HG03460 (cell line): Measurements from ENCODE around the gene TSHZ1.
"Not testable (repeated sequence)": the region's sequence is repeated elsewhere in the genome, so short reads cannot be mapped to it uniquely, and the experiment has no call there.

Experiments used
- ATAC-seq: cut with Tn5 transposase; IDR thresholded peaks from one replicate; pipeline ENCODE4 v1.9.1; 2021; ENCODE audit not compliant: unreplicated experiment

TSHZ1 gene

DNA sequence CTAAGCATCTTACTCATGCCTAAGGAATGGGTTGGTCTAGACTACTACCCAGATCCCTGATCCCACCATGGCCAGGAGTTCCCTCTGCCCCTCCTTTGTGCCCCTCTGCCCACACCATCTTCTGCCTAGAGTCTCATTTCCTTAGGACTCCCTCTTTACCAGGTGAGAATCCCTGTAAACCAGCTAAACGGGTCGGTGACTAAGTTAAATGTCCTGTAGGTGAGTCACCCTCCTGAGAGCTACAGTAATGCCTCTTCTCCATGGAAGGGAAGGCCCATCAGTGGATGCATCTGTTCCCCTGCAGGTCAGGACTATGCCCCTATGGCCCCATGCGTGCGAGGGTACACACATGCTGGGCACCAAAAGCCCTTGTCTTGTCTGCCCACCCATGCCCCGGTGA, 27.1 kb upstream of the TSHZ1 start:
- ATAC-seq, result no peak

DNA sequence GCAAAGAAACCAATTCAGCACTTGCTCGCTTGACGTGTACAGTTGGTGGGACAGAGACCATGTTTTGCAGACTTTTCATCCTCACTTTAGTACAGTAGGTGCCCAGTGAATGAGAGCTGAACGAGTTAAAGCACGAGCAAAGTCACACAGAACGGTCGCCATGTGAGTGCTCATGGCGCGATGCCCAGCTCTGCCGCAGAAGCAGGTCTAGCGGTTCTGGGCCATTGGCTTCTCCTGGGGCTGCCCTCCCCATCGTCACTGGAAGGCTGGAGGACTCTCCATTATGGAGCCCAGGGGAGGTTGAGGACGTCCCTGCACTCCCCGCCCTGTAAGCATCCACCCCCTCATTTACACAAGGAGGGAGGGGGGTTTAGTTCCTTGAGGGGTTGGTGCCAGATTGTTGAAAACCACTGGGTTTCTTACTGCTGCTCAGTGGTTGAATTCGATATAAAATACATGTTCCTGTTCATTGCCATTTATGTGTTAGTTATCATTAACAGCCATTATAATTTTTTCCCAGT, 26.6 kb upstream of the TSHZ1 start:
- no peak for ATAC-seq

DNA sequence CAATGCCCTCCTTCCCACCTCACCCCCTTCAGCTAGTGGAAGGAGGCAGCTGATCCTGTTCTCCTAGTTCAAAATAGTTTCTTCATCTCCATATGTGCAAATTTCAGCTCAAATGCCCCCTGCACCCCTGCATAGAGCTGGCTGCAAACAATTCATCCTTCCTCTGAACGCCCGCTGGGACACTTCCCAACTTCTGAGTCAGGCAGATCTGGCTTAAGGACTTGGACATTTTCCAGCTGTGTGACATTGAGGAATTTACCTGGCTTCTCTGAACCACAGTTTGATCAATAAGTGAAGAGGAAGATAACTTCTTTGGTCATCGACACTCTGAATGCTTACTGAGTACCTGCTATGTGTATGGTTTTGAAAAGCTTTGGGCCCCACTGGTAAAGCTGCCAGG, 25.1 kb upstream of the TSHZ1 start:
- ATAC-seq, result no peak

DNA sequence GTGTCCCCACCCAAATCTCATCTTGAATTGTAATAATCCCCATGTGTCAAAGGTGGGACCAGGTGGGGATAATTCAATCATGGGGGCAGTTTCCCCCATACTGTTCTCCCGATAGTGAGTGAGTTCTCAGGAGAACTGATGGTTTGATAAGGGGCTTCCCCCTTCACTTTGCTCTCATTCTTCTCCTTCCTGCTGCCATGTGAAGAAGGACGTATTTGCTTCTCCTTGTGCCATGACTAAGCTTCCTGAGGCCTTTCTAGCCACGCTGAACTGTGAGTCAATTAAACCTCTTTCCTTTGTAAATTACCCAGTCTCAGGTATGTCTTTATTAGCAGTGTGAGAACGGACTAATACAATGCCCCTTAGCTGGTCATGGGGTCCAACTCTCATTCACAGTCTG, 22.9 kb upstream of the TSHZ1 start:
- ATAC-seq, result not testable (repeated sequence)

DNA sequence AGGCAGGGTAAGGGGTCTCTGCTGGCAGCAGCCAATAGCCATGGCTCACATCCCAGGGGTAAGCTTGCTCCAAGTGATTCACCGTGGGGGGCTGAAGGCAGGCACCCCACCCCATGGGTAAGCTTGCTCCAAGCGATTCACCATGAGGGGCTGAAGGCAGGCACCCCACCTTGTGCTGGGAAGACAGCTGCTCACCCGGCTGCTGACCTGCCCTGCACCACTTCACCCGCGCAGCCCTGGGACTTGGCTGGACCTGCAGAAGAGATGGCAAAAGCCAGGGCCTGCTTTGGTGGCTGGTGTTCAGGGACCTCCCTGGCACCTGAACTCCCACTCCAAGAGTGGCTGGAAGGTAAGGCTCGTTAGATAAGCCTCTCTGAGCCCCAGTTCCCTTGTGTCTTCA, 20.9 kb upstream of the TSHZ1 start:
- no peak for ATAC-seq

DNA sequence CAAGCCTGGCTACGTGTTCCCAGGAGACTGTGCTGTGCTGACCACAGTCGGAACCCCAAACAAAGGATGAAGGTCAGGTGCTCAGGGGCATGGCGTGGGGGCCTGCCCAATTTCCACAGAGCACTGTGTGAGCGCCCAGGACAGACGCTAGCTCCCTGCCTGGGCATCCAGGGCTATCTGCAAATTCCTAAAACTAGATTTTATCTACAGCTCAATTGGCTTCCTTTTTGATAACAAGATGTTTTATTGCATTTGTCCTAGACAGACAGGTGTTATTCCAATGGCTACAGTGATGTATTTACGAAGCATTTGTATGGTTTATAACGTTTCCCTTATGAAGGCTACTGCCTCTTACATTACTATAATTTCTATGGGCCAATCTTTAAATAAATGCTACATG, 17.7 kb upstream of the TSHZ1 start:
- ATAC-seq, result no peak

- no peak for ATAC-seq
Measured at GRCh38 chr18:75198036-75198435, 12.6 kb upstream of the TSHZ1 start.

DNA sequence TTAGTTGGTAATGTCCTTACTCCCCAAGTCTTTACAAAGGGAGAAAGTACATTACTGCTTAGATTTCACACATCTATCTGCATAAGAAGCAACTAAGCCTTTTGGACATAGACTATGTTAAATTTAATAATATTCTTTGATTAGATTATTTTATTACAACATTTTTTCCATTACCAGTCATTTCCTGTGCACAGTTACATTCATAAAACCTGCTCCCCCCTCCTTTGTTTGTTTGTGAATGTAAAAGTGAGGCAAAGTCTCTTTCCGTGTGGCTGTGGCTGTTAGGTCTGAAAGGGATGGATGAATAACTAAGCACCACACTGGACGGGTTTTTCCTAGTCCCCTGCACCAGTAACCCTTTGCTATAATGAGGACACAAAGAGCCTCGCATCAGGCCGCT, 11.3 kb upstream of the TSHZ1 start:
- ATAC-seq, result no peak

DNA sequence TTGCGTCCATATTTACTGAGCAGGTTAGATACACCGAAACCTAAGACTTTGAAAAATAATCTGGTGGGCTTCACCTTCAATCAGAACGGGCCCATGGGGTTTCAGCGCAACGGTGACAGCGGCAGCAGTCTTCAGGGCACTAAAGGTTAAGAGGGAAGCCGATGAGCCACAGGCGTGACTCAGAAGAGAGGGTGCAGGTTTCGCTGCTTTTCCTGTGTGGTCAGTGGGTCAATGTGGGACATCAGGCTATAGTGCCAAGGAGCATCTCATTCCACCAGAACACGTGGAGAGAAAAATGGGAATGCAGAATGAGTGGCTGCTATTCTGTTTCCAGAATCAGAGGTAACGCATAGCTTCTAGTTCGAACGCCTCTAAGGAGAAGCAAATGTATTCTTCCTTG, 10.5 kb upstream of the TSHZ1 start:
- no peak for ATAC-seq

DNA sequence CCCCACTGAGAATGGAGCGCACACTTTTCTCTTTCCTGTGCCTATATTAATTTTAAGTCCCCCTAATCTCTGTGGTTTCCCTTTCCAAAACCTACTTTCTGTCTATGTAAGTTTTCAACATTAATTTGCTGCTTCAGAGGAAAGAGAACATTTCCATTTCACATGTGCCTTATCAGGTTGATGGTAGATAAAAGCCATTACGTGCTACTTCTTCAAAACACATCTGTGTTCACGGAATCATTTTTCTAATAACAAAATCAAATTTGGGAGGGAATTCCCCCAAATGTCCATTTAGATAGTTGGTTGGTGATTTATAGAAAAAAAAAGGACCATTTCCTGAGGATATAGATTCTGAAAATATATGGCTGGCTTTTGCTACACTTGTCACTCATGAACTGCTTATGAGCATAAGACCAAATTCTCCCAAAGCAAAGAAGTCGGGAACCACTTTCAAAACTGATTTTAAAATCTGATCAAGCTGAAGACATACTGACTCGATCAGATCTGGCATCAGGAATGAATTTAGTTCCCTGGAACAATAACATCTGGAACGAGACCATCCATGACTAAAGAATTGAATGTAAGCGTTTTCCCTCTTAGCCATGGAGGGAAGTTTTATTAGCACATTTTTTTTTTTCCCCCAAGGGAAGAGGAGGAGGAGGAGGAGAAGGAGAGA, 9.9 kb upstream of the TSHZ1 start:
- ATAC-seq, result no peak

DNA sequence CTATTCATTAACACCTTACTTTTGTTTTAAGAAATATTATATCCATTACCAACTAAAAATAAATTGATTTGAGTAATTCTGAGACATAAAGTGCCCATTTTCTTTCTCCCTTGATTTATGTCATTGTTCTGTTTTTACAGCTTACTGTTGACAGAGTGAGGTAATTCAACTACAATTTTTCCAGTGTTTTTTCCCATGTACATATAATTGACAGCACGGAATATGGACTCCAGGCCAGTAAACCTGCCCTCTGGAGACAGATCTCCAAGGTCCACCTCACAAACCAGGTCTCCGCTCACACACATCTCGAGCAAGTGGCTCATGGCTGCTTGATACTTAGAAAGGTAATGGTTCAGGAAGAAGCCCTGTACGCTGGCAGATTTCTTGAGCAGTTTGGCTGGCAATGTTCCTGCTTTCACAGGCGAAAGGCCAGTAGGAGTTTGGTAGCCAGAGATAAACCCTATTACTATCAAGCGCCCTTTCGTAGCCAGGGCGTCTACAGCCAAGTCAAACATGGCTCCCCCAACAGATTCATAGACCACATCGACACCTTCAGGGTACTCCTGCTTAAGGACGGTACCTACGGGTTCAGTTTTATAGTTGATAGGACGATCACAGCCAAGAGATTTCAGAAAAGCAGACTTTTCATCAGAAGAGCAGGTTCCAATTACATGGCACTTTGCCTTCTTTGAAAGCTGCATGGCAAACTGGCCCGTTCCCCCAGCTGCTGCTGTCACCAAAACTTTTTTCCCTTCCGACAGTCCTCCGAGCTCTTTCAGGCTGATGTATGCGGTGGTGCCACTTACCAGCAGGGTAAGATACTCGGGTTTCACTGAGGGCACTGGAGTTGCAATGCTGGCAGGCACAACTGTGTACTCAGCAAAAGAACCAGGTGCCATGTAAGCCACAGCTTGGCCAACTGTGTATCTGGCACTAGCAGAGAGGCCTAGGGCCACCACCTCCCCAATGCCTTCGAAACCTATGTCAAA, 9.0 kb upstream of the TSHZ1 start:
- no peak for ATAC-seq

GRCh38 chr18:75202696-75203365, 7.8 kb upstream of the TSHZ1 start:
- no peak for ATAC-seq

GRCh38 chr18:75203416-75204268, 7.0 kb upstream of the TSHZ1 start:
- ATAC-seq, result no peak

DNA sequence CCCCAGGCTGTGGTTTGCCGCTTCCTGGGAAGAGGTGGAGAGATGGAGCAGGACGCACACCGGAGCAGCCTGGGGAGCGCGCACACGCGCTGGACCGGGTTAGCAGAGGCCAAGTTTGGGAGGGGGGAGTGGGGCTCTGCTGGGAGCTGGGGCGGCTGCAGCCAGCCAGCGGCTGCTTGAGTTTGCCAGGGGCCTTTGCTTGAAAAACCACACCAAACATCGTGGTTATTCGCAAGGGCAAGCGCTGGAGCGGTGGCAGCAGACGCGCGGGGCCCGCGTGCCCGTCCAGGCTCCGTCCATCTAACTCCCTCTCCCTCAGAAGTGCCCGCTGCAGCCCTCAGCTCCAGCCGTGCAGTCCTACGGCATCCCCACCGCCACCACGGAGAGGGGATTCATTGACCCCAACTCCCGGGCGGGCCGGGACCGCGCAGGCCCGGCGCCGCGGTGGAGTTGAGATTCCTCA, 6.3 kb upstream of the TSHZ1 start:
- no peak for ATAC-seq

DNA sequence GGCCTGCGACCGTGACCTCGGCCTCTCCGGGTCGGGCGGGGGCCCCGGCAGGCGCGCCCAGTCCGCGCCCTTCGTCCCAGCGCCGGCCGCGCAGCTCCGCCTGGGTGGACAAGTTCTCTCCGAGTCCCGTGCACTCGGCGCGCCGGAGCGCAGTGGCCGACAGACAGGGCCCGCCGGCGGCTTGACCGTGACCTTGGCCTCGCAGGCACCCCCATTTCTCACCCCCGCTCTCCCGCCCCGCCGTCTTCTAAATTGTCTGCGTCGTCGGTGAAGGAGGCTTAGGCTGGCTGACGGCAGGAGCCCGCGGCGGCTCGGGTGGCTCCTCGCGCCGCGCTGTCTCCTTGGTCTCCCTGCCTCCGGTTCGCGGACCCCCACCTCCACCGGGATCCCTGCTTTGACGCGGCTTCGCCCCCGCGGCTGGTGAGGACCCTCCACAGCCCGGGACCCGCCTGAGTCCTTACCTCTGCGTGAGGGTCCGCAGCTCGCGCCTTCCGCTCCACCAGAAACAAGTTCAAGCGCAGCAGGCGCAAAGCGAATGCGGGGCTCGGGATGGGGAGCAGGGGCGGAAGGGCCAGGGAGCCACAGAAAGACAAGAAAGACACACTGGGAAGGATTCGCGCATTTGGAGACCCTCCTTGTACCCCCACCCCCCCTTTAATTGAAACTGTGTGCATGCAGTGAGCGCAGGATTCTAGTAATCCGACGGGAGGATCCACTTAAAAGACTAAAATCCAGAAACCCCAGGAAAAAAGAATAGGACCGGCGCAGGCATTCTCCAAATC, 5.7 kb upstream of the TSHZ1 start:
- no peak for ATAC-seq

DNA sequence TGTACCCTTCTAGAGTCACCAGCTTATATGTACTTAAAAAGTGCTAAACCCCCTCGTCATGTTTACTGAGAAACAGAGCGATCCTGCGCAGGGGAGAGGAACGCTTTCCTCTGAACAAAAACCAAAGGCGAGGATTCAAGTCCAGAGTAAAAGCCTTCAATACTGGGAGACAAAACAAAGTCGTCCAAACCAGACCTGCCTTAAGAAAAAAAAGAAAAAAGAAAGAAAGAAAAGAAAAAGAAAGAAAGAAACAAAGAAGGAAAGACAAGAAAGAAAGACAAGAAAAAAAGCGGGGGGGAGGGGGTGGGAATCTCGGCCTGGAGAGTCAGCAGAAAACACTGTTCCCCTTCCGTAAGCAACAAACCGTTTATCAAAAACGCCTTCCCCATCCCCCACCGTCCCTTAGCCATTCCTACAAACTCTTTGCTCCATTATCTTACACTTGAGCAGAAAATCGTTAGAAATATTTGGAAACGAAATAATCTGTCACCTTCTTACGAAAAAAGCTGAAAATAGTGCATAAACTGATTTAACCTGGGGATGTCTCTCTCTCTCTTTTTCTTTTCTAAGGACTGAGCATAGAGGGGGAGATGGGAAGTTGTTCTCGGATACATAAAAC, 5.0 kb upstream of the TSHZ1 start:
- ATAC-seq, result no peak

- no peak for ATAC-seq
Measured at GRCh38 chr18:75206452-75207309, 3.9 kb upstream of the TSHZ1 start.
